ENCODE data around the gene HHIP. TPM values are rescaled to one million over a fixed set of nuclear protein-coding genes. Genes with fewer than 3 reads are reported as not detected.
A peak's percentile ranks its signal among the peaks of the same experiment; 100 is the strongest.

Gene HHIP
- 1.3 and 1.8 TPM in 2 replicates for total RNA-seq
- long read RNA-seq, full-length matches to known transcripts = 1 of 2 reads
- long read RNA-seq, partial matches to known transcripts = 0 of 2 reads
- long read RNA-seq, other reads (novel, unspliced or antisense) = 1 of 2 reads

DNA sequence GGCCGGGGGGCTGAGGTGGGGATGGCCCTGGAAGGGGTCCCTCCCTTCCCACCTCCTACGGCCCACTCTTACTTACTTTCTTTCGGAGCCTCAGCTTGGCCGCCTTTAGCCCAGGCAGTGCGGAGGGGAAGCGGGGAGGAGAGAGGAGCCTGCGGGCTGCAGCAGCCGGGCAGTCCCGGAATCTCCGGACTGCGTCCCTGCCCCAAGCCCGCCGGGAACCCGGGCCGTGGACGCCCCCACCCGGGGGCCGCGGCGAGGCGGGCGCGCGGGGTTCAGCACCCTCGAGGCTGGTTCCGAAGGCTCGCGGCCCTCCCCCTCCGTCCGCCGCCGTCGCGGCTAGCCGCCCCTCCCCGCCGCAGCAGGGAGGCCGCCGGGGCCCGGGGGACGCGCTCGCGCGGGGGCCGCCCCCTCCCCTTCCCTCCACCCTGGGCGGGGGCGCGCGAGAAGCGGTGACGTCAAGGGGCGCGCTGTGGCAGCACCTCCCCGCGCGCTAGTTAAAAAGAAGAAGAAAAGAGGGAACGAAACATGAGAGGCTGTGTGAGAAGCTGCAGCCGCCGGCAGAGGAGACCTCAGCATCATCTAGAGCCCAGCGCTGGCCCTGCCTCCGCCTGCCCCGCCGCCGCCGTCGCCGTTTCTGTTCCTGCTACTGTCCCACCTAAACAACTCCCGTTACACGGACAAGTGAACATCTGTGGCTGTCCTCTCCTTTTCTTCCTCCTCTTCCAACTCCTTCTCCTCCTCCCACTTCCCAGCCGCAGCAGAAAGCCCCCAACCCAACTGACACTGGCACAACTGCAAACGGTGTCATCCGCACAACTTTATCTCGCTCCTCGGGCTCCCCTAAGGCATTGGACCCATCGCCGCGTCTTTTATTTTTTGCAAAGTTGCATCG lies at the start of gene HHIP:
Gene HHIP, plus strand, starts transcription at position 526 of the 892 bp plus-strand sequence. CDS start 520 bp downstream, outside the sequence.
- TF ChIP-seq, protein P1, sequence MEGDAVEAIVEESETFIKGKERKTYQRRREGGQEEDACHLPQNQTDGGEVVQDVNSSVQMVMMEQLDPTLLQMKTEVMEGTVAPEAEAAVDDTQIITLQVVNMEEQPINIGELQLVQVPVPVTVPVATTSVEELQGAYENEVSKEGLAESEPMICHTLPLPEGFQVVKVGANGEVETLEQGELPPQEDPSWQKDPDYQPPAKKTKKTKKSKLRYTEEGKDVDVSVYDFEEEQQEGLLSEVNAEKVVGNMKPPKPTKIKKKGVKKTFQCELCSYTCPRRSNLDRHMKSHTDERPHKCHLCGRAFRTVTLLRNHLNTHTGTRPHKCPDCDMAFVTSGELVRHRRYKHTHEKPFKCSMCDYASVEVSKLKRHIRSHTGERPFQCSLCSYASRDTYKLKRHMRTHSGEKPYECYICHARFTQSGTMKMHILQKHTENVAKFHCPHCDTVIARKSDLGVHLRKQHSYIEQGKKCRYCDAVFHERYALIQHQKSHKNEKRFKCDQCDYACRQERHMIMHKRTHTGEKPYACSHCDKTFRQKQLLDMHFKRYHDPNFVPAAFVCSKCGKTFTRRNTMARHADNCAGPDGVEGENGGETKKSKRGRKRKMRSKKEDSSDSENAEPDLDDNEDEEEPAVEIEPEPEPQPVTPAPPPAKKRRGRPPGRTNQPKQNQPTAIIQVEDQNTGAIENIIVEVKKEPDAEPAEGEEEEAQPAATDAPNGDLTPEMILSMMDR (conservative IDR thresholded peaks at IDR 0.05) = no peak
- Mint-ChIP-seq H3K9me3 (no peaks in the 10 kb centered on the region), H3K27ac (ENCODE audit: unreplicated experiment) (peak within 1 kb of the TSS; percentile 68), H3K36me3 (ENCODE audit: low read depth) (no peaks in the 10 kb centered on the region), H3K4me3 (peak within 1 kb of the TSS; percentile 92), H3K27me3 (ENCODE audit: low read depth) (peaks cover 55% of the 10 kb centered on the region), H3K4me1 (peaks cover 41% of the 10 kb centered on the region)
- peak; percentile 48 for DNase-seq (ENCODE audit: low read depth, low spot score)

- H3K9me3 Mint-ChIP-seq = no peaks in the 10 kb centered on the region
- no peak overlapping the region for H3K4me3 Mint-ChIP-seq
- H3K4me1 Mint-ChIP-seq = no peaks in the 10 kb centered on the region
- H3K27ac Mint-ChIP-seq (ENCODE audit: unreplicated experiment) = no peak overlapping the region
- no peaks in the 10 kb centered on the region for H3K36me3 Mint-ChIP-seq (ENCODE audit: low read depth)
- H3K27me3 Mint-ChIP-seq (ENCODE audit: low read depth) = no peaks in the 10 kb centered on the region
- TF ChIP-seq, protein P1 (conservative IDR thresholded peaks at IDR 0.05) = no peak
- no peak for DNase-seq (ENCODE audit: low read depth, low spot score)
These were observed 48.8 kb upstream of the HHIP start for GRCh38 chr4:144597171-144597570.

GRCh38 chr4:144599621-144600020 lies 46.3 kb upstream of the HHIP start:
- peaks cover 6% of the 10 kb centered on the region for H3K9me3 Mint-ChIP-seq
- no peak for DNase-seq (ENCODE audit: low read depth, low spot score)
- no peak overlapping the region for H3K4me3 Mint-ChIP-seq
- no peaks in the 10 kb centered on the region for H3K27me3 Mint-ChIP-seq (ENCODE audit: low read depth)
- no peaks in the 10 kb centered on the region for H3K36me3 Mint-ChIP-seq (ENCODE audit: low read depth)
- no peaks in the 10 kb centered on the region for H3K4me1 Mint-ChIP-seq
- TF ChIP-seq, protein P1 (conservative IDR thresholded peaks at IDR 0.05) = no peak
- H3K27ac Mint-ChIP-seq (ENCODE audit: unreplicated experiment) = no peak overlapping the region

DNA sequence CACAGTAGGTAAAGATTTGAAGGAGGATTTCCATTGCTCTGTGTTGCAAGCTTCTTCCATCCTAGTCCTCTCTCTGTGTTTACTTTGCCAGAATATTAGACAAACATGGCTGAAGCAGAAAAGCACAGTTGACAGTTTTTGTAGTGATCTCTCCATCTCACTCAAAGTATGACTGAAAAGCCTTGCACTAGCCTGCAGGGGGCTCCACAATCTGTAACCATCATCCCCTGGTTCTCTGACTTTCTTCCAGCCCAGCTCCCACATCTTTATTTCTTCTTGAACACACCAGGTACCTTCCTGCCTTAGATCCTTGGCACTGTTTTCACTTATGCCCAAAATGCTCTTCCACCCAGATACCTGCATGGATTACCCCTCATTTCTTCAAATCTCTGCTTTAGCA lies 34.1 kb upstream of the HHIP start:
- peak; percentile 2 for DNase-seq (ENCODE audit: low read depth, low spot score)
- no peak overlapping the region for H3K27ac Mint-ChIP-seq (ENCODE audit: unreplicated experiment)
- H3K36me3 Mint-ChIP-seq (ENCODE audit: low read depth) = no peaks in the 10 kb centered on the region
- H3K9me3 Mint-ChIP-seq = peaks cover 9% of the 10 kb centered on the region
- TF ChIP-seq, protein P1 (conservative IDR thresholded peaks at IDR 0.05) = peak; percentile 55
- no peaks in the 10 kb centered on the region for H3K27me3 Mint-ChIP-seq (ENCODE audit: low read depth)
- H3K4me1 Mint-ChIP-seq = no peaks in the 10 kb centered on the region
- no peak overlapping the region for H3K4me3 Mint-ChIP-seq

GRCh38 chr4:144614850-144615585 lies 30.9 kb upstream of the HHIP start:
- H3K36me3 Mint-ChIP-seq (ENCODE audit: low read depth) = no peaks in the 10 kb centered on the region
- H3K4me3 Mint-ChIP-seq = no peak overlapping the region

More at GRCh38 chr4:144614850-144615585, 30.9 kb upstream of the HHIP start:
- H3K27me3 Mint-ChIP-seq (ENCODE audit: low read depth) = no peaks in the 10 kb centered on the region
- TF ChIP-seq, protein P1 (conservative IDR thresholded peaks at IDR 0.05) = no peak
- H3K4me1 Mint-ChIP-seq = no peaks in the 10 kb centered on the region
- peaks cover 6% of the 10 kb centered on the region for H3K9me3 Mint-ChIP-seq
- H3K27ac Mint-ChIP-seq (ENCODE audit: unreplicated experiment) = no peak overlapping the region
- no peak for DNase-seq (ENCODE audit: low read depth, low spot score)
